Spleen (tissue), 7 donors: Measurements from ENCODE around the gene SORCS2.

Source experiments
- POLR2A ChIP-seq, 3 donors: fragments of 450-650 bp; IDR thresholded peaks; one replicate each; pipeline ENCODE4 v1.5.1; 2017; ENCODE audit warnings: antibody characterized with exemption in 3 of 3, mild to moderate bottlenecking in 1 of 3
- TF ChIP-seq, protein P1 (sequence below), 11 experiments: fragments of 200-600 bp in 7 of 11; fragments of 450-650 bp in 4 of 11; sonication (generic) in 4 of 11; IDR thresholded peaks in 8 of 11; conservative IDR thresholded peaks in 3 of 11; 1 replicate in 7 of 11; 2 replicates in 4 of 11; pipeline versions ENCODE4 v1.4.0 to v1.8.0; 2016 to 2021; ENCODE audit warnings: antibody characterized with exemption in 11 of 11, inconsistent platforms in 4 of 11, mild to moderate bottlenecking in 1 of 11
- donor health status: DM: no; HTN: no; CAD: no; lungs with moderate emphysema.
- donor health status: DM: no; HTN: no; CAD: no.
- donor health status: DM: no; HTN: no; CAD: no.

DNA sequence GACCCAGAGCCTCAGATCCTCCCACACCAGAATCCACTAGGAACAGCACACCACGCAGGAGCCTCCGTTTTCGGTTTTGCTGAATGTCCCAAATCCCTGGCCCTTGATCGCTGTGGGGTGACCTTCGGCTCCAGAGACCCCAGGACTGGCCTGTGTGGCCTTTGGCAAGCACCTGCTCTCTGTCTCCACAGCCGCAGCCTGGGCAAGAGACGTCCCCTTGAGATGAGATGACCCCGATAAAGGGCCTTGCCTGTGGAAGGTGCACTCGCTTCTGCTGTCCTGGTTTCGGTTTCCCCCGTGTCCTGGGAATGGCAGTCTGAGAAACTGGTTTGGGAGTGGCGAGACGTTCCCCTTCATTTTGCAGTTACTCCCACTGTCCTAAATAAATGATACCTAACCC lies 232.8 kb downstream of the SORCS2 start:
- TF ChIP-seq, protein P1, sequence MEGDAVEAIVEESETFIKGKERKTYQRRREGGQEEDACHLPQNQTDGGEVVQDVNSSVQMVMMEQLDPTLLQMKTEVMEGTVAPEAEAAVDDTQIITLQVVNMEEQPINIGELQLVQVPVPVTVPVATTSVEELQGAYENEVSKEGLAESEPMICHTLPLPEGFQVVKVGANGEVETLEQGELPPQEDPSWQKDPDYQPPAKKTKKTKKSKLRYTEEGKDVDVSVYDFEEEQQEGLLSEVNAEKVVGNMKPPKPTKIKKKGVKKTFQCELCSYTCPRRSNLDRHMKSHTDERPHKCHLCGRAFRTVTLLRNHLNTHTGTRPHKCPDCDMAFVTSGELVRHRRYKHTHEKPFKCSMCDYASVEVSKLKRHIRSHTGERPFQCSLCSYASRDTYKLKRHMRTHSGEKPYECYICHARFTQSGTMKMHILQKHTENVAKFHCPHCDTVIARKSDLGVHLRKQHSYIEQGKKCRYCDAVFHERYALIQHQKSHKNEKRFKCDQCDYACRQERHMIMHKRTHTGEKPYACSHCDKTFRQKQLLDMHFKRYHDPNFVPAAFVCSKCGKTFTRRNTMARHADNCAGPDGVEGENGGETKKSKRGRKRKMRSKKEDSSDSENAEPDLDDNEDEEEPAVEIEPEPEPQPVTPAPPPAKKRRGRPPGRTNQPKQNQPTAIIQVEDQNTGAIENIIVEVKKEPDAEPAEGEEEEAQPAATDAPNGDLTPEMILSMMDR (IDR thresholded peaks at IDR 0.05 in 8 of 11, conservative IDR thresholded peaks at IDR 0.05 in 3 of 11), result no peak
- TF ChIP-seq POLR2A (IDR thresholded peaks at IDR 0.05), result no peak
